ENCODE results near the gene CNOT10.
"Not testable (repeated sequence)": the region's sequence is repeated elsewhere in the genome, so short reads cannot be mapped to it uniquely, and the experiment has no call there.

Gene CNOT10

GRCh38 chr3:32708672-32709283, 23.8 kb downstream of the CNOT10 start:
- ATAC-seq (no peak), DNase-seq (no peak)
- Mint-ChIP-seq H3K27ac (peak overlapping the region in 1 of 2 donors; percentile 20), H3K27me3 (no peaks in the 10 kb centered on the region), H3K9me3 (no peaks in the 10 kb centered on the region), H3K4me3 (no peak overlapping the region), H3K4me1 (peaks cover 27% of the 10 kb centered on the region)

GRCh38 chr3:32709346-32709745, 24.4 kb downstream of the CNOT10 start:
- Mint-ChIP-seq H3K27me3 (no peaks in the 10 kb centered on the region), H3K27ac (no peak overlapping the region)

GRCh38 chr3:32712506-32713055, 27.6 kb downstream of the CNOT10 start:
- H3K4me3 Mint-ChIP-seq, result no peak overlapping the region
- no peaks in the 10 kb centered on the region for H3K27me3 Mint-ChIP-seq
- ATAC-seq, result no peak
- H3K9me3 Mint-ChIP-seq, result no peaks in the 10 kb centered on the region
- no peak overlapping the region for H3K27ac Mint-ChIP-seq
- peaks cover 9% of the 10 kb centered on the region for H3K4me1 Mint-ChIP-seq
- no peak for DNase-seq

More at GRCh38 chr3:32709346-32709745, 24.4 kb downstream of the CNOT10 start:
- Mint-ChIP-seq H3K4me3 (no peak overlapping the region), H3K9me3 (no peaks in the 10 kb centered on the region), H3K4me1 (peaks cover 26% of the 10 kb centered on the region)
- ATAC-seq (no peak), DNase-seq (no peak)

DNA sequence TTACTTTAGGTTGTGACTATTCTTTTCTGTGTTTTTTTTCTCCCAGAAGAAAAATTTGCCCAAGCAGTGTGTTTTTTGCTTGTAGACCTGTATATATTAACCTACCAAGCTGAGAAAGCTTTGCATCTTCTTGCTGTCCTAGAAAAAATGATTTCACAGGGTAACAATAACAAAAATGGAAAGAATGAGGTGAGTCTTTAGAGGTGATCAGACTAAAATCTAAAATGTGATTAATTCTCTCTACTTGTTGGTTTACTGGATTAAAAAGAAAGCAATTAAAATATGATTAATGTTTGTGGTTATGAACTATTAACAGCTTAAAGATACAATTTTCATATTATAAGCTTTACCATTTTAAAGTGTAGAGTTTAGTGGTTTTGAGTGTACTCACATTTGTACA, 28.2 kb downstream of the CNOT10 start:
- no peak overlapping the region for H3K27ac Mint-ChIP-seq
- H3K4me3 Mint-ChIP-seq, result no peak overlapping the region
- H3K4me1 Mint-ChIP-seq, result peaks cover 6% of the 10 kb centered on the region
- no peaks in the 10 kb centered on the region for H3K27me3 Mint-ChIP-seq
- no peaks in the 10 kb centered on the region for H3K9me3 Mint-ChIP-seq
- no peak for DNase-seq
- ATAC-seq, result no peak

- Mint-ChIP-seq H3K4me1 (no peaks in the 10 kb centered on the region), H3K9me3 (no peaks in the 10 kb centered on the region)
- ATAC-seq, result no peak
Measured at GRCh38 chr3:32719335-32719734, 34.3 kb downstream of the CNOT10 start.

DNA sequence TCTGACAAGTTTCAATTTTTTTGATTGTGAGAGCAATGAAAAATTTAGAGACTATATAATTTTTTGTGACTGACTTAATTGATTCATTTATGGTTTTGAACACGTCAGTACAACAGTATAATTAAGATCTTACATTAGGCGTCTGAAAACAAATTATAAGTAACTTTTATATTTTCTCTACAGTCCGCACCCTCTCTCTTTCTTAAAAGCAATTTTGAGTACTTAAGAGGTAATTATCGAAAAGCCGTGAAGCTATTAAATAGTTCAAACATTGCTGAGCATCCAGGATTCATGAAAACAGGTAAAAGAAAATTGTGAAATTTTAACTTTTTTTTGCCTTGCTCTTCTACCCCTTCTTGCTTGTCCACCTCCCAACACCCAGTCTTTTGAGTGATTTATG, 34.9 kb downstream of the CNOT10 start:
- ATAC-seq (no peak), DNase-seq (no peak)
- Mint-ChIP-seq H3K9me3 (no peaks in the 10 kb centered on the region), H3K27me3 (no peaks in the 10 kb centered on the region), H3K4me1 (no peaks in the 10 kb centered on the region), H3K4me3 (no peak overlapping the region), H3K27ac (no peak overlapping the region)

More at GRCh38 chr3:32719335-32719734, 34.3 kb downstream of the CNOT10 start:
- H3K27me3 Mint-ChIP-seq, result no peaks in the 10 kb centered on the region
- no peak overlapping the region for H3K27ac Mint-ChIP-seq
- DNase-seq, result no peak
- no peak overlapping the region for H3K4me3 Mint-ChIP-seq

GRCh38 chr3:32725721-32726120, 40.7 kb downstream of the CNOT10 start:
- Mint-ChIP-seq H3K27me3 (no peaks in the 10 kb centered on the region), H3K4me1 (no peaks in the 10 kb centered on the region), H3K9me3 (no peaks in the 10 kb centered on the region), H3K4me3 (no peak overlapping the region), H3K27ac (no peak overlapping the region)
- no peak for DNase-seq
- ATAC-seq, result no peak

DNA sequence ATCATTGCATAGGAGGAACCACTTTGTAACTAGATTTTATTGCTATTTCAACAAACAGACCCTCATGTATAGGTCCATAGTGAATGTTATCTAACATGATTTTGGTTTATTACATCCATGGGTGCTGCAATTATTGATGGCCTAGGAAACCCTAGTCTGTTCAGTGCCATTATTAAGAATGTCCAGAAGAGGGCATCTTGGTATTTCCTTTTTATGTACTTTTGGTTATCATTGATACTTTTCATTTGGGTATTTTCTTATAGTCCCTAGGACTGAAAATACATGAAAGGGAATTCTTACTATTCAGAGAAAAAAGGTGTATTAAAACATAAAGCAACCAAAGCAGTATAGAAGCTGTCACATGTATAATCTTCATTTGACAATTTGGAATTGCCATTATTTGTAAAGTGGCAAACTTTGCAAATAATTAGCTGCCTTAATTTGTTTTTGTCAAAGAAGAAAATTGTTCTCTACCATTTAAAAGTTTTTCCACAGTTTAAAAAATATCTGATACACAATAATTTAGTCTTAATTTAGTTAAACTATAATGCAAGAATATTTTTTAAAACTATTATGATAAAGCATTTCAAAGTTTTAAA, 48.7 kb downstream of the CNOT10 start:
- Mint-ChIP-seq H3K27me3 (no peaks in the 10 kb centered on the region), H3K27ac (no peak overlapping the region), H3K9me3 (no peaks in the 10 kb centered on the region), H3K4me3 (no peak overlapping the region), H3K4me1 (no peaks in the 10 kb centered on the region)
- ATAC-seq, result no peak
- no peak for DNase-seq

DNA sequence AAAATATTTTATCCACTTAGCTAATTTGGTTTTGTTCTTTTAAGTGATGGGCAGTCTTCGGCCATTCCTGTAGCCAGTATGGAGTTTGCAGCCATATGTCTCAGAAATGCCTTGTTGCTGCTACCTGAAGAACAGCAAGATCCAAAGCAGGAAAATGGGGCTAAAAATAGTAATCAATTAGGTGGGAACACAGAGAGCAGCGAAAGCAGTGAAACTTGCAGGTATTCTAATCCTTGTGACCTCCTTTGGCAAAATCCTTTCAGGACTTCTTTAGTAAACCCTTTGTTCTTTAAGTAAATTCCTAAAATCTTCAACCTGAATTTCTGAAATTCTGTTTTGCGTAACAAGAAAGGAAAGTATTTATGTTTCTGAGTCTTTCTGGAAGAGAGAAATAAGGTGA, 49.8 kb downstream of the CNOT10 start:
- H3K4me1 Mint-ChIP-seq, result no peaks in the 10 kb centered on the region
- no peak overlapping the region for H3K27ac Mint-ChIP-seq
- no peaks in the 10 kb centered on the region for H3K9me3 Mint-ChIP-seq
- no peak overlapping the region for H3K4me3 Mint-ChIP-seq
- ATAC-seq (no peak), DNase-seq (no peak)
- H3K27me3 Mint-ChIP-seq, result no peaks in the 10 kb centered on the region

- ATAC-seq, H3K4me3 Mint-ChIP-seq, H3K4me1 Mint-ChIP-seq, DNase-seq, H3K9me3 Mint-ChIP-seq, H3K27ac Mint-ChIP-seq, H3K27me3 Mint-ChIP-seq: not testable (repeated sequence)
Measured at GRCh38 chr3:32743470-32743869, 58.5 kb downstream of the CNOT10 start.

GRCh38 chr3:32743934-32744333, 58.9 kb downstream of the CNOT10 start:
- DNase-seq, result no peak
- H3K27me3 Mint-ChIP-seq, result no peaks in the 10 kb centered on the region
- ATAC-seq, result no peak
- no peak overlapping the region for H3K27ac Mint-ChIP-seq
- no peak overlapping the region for H3K4me3 Mint-ChIP-seq
- H3K9me3 Mint-ChIP-seq, result no peaks in the 10 kb centered on the region
- H3K4me1 Mint-ChIP-seq, result no peaks in the 10 kb centered on the region

- Mint-ChIP-seq H3K27me3 (no peaks in the 10 kb centered on the region), H3K27ac (peak overlapping the region in 1 of 2 donors; percentile 42), H3K9me3 (no peaks in the 10 kb centered on the region), H3K4me1 (no peaks in the 10 kb centered on the region), H3K4me3 (no peak overlapping the region)
- DNase-seq (no peak), ATAC-seq (no peak)
Measured at GRCh38 chr3:32751377-32751776, 66.4 kb downstream of the CNOT10 start.

DNA sequence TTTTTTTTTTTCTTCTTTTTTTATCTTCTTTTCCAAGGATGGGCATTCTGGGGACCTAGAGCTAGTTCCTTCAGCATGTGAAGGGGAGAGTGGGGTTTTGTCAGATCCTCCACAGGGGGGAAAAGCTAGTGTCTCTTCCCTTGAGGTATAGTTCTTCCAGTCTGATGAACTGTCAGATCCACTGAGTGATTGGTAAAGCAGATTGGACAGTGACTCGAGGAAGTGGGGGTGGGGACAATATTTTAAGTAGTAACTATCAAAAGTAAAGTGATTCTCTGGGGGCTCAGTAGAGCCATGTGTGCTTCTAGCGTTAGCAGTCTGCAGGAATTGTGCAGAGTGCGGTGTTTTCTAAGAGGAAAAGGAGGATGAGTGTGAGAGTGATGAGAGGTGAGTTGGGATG, 70.8 kb downstream of the CNOT10 start:
- Mint-ChIP-seq H3K4me3 (no peak overlapping the region), H3K27me3 (no peaks in the 10 kb centered on the region), H3K27ac (no peak overlapping the region), H3K9me3 (no peaks in the 10 kb centered on the region), H3K4me1 (peaks cover 7% of the 10 kb centered on the region)
- ATAC-seq (no peak), DNase-seq (no peak)

GRCh38 chr3:32757618-32758374, 72.8 kb downstream of the CNOT10 start:
- no peak overlapping the region for H3K4me3 Mint-ChIP-seq
- DNase-seq, result no peak
- H3K27ac Mint-ChIP-seq, result peak overlapping the region in 1 of 2 donors; percentile 2
- H3K4me1 Mint-ChIP-seq, result peaks cover 7% of the 10 kb centered on the region
- H3K9me3 Mint-ChIP-seq, result no peaks in the 10 kb centered on the region
- H3K27me3 Mint-ChIP-seq, result no peaks in the 10 kb centered on the region
- no peak for ATAC-seq

GRCh38 chr3:32758375-32758753, 73.4 kb downstream of the CNOT10 start:
- Mint-ChIP-seq H3K4me1 (peaks cover 7% of the 10 kb centered on the region), H3K27me3 (no peaks in the 10 kb centered on the region), H3K9me3 (no peaks in the 10 kb centered on the region), H3K27ac (no peak overlapping the region), H3K4me3 (no peak overlapping the region)
- DNase-seq (no peak), ATAC-seq (peak; percentile 49)

GRCh38 chr3:32759342-32759741, 74.4 kb downstream of the CNOT10 start:
- Mint-ChIP-seq H3K27ac (peak overlapping the region in 1 of 2 donors; percentile 52), H3K27me3 (no peaks in the 10 kb centered on the region), H3K9me3 (no peaks in the 10 kb centered on the region), H3K4me3 (no peak overlapping the region), H3K4me1 (peaks cover 7% of the 10 kb centered on the region)
- ATAC-seq, result no peak
- no peak for DNase-seq
